ENCODE results near the gene ZNF90. TPM values are rescaled to one million over a fixed set of nuclear protein-coding genes. Genes with fewer than 3 reads are reported as not detected.

ZNF90 gene
- total and polyA plus RNA-seq, 2 of the 8 experiments (the other 6 are each of a cell fraction or from before 2014, with no cell fraction given), result 41.2 to 114 TPM

GRCh38 chr19:20028611-20029010 lies 49.2 kb upstream of the ZNF90 start:
- Histone ChIP-seq H3K79me2 (ENCODE audit: control insufficient read depth in 1 of 2, insufficient read depth in 2 of 2, low read length in 2 of 2) (peaks cover 0 to 21% of the 10 kb centered on the region in 2 experiments; a peak in 1 of 4 replicates), H3K23me2 (ENCODE audit: low read depth, low read length) (no peaks in the 10 kb centered on the region), H2BK5ac (ENCODE audit: low read depth, low read length) (no peak overlapping the region), H3K18ac (ENCODE audit: extremely low read depth, low read length) (no peak overlapping the region), H3K4ac (replicated peaks; ENCODE audit: insufficient read length, low read depth, low read length) (no peak overlapping the region), H3K9ac (replicated peaks in 1 of 4; ENCODE audit: extremely low read depth in 1 of 4, low read depth in 3 of 4, low read length in 3 of 4) (no peak overlapping the region), H3K27ac (ENCODE audit: low read depth, low read length) (no peak overlapping the region), H2BK12ac (ENCODE audit: low read depth, low read length) (no peak overlapping the region), H2BK20ac (ENCODE audit: low read length) (no peak overlapping the region), H2BK120ac (replicated peaks; ENCODE audit: low read depth, low read length) (no peak overlapping the region), H3K4me3 (ENCODE audit: extremely low read depth in 1 of 4, insufficient read depth in 2 of 4, low read depth in 3 of 4, low read length in 4 of 4) (no peak overlapping the region), H3K9me3 (ENCODE audit: insufficient read depth in 2 of 2, low read depth in 1 of 2, low read length in 1 of 2) (no peaks in the 10 kb centered on the region), H2AFZ (ENCODE audit: low read length) (no peak overlapping the region), H3K14ac (ENCODE audit: insufficient read length) (no peak overlapping the region), H2AK5ac (ENCODE audit: low read depth, low read length) (no peak overlapping the region), H3K56ac (replicated peaks; ENCODE audit: insufficient read length, low read depth, low read length) (no peak overlapping the region), H2BK15ac (ENCODE audit: low read length) (no peak overlapping the region), H3K4me1 (replicated peaks in 1 of 4; ENCODE audit: control insufficient read depth in 3 of 4, insufficient read depth in 4 of 4, low read length in 3 of 4) (no peaks in the 10 kb centered on the region), H3K79me1 (ENCODE audit: low read depth, low read length) (no peaks in the 10 kb centered on the region), H4K20me1 (replicated peaks in 1 of 2; ENCODE audit: control insufficient read depth in 1 of 2, insufficient read depth in 2 of 2, low read length in 2 of 2) (peaks cover 0 to 2% of the 10 kb centered on the region in 2 experiments), H4K5ac (ENCODE audit: insufficient read length, low read depth, low read length) (no peak overlapping the region), H3K4me2 (ENCODE audit: insufficient read depth in 1 of 2, low read depth in 2 of 2, low read length in 2 of 2) (no peak overlapping the region), H3K23ac (ENCODE audit: insufficient read length) (no peak overlapping the region), H4K91ac (replicated peaks; ENCODE audit: insufficient read length, low read length) (no peak overlapping the region), H3K36me3 (ENCODE audit: control insufficient read depth in 2 of 4, insufficient read depth in 4 of 4, low read length in 3 of 4) (peaks cover 0 to 23% (median 10%) of the 10 kb centered on the region in 4 experiments; a peak in 6 of 8 replicates), H3K27me3 (replicated peaks in 1 of 4; ENCODE audit: control insufficient read depth in 3 of 4, extremely low read depth in 1 of 4, insufficient read depth in 3 of 4, low read length in 3 of 4) (no peaks in the 10 kb centered on the region), H4K8ac (ENCODE audit: extremely low read depth, insufficient read depth, low read length) (no peak overlapping the region)
- CTCF ChIA-PET (ENCODE audit: partially characterized antibody), result no interaction called here
- WGBS, 2 experiments (ENCODE audit: extremely low coverage in 1 of 2, insufficient coverage in 1 of 2, insufficient read length in 1 of 2, insufficient replicate concordance in 2 of 2, low coverage in 1 of 2, low lambda C conversion rate in 2 of 2, missing lambda C conversion rate in 1 of 2), result 97% methylated on average over 6 of the region's 6 CpGs; no CpG with 5 or more reads in 1 of the 2 experiments
- POLR2A ChIA-PET (ENCODE audit: partially characterized antibody), result interaction anchor here (0.8 to 4.9 kb wide), 2 partner anchors 11 to 14 kb away, joined by 3 to 23 read pairs; partner anchors contain the start of gene ZNF682
- DNase-seq (ENCODE audit: low read depth in 1 of 2, low spot score in 2 of 2), result no peak
- TF ChIP-seq, protein P1, sequence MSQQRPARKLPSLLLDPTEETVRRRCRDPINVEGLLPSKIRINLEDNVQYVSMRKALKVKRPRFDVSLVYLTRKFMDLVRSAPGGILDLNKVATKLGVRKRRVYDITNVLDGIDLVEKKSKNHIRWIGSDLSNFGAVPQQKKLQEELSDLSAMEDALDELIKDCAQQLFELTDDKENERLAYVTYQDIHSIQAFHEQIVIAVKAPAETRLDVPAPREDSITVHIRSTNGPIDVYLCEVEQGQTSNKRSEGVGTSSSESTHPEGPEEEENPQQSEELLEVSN (IDR thresholded peaks at IDR 0.05), result no peak
- TF ChIP-seq FOSL1 (IDR thresholded peaks at IDR 0.05; ENCODE audit: insufficient read depth, low read depth, low read length), result no peak
- TF ChIP-seq CTBP2 (IDR thresholded peaks at IDR 0.05; ENCODE audit: borderline replicate concordance, insufficient read depth, insufficient read length, low read length), result no peak
- TF ChIP-seq BACH1 (IDR thresholded peaks at IDR 0.05; ENCODE audit: low read length), result no peak
- no peak for TF ChIP-seq POLR2A (IDR thresholded peaks at IDR 0.05; ENCODE audit: control extremely low read depth in 1 of 2, low read depth in 2 of 2, low read length in 2 of 2)
- no peak for TF ChIP-seq RFX5 (IDR thresholded peaks at IDR 0.05; ENCODE audit: borderline replicate concordance, low read depth, low read length)
- no peak for TF ChIP-seq RNF2 (IDR thresholded peaks at IDR 0.05; ENCODE audit: borderline replicate concordance, low read depth, low read length, missing control alignments, poor library complexity, severe bottlenecking)
- TF ChIP-seq KDM4A (IDR thresholded peaks at IDR 0.05; ENCODE audit: low read depth, low read length, severe bottlenecking), result no peak
- no peak for TF ChIP-seq NANOG (IDR thresholded peaks at IDR 0.05; ENCODE audit: insufficient read depth, low read depth, low read length, poor library complexity, severe bottlenecking)
- no peak for TF ChIP-seq EZH2 (IDR thresholded peaks at IDR 0.05; ENCODE audit: low read depth, low read length, severe bottlenecking)
- TF ChIP-seq POLR2AphosphoS5 (IDR thresholded peaks at IDR 0.05; ENCODE audit: low read depth, low read length), result no peak
- TF ChIP-seq SRF (IDR thresholded peaks at IDR 0.05; ENCODE audit: low read depth, low read length), result no peak
- no peak for TF ChIP-seq SP2 (IDR thresholded peaks at IDR 0.05; ENCODE audit: low read length)
- no peak for FAIRE-seq
